Ishikawa (cell line): ENCODE data around the gene IRF6.

Source experiments
- CEBPB ChIP-seq: IDR thresholded peaks from 2 replicates; pipeline ENCODE4 v1.6.1; 2012
- CREB1 ChIP-seq: IDR thresholded peaks from 2 replicates; pipeline ENCODE4 v1.6.1; 2012; ENCODE audit warnings: low read depth
- EGR1 ChIP-seq: IDR thresholded peaks from 2 replicates; pipeline ENCODE4 v1.6.1; 2012
- EP300 ChIP-seq: IDR thresholded peaks from 2 replicates; pipeline ENCODE4 v1.6.1; 2012; ENCODE audit warnings: borderline replicate concordance
- FOXM1 ChIP-seq: IDR thresholded peaks from 2 replicates; pipeline ENCODE4 v1.6.1; 2012; ENCODE audit warnings: low read depth, borderline replicate concordance
- NFIC ChIP-seq: IDR thresholded peaks from 2 replicates; pipeline ENCODE4 v1.6.1; 2012
- RAD21 ChIP-seq: IDR thresholded peaks from 2 replicates; pipeline ENCODE4 v1.6.1; 2012; ENCODE audit warnings: low read depth
- TAF1 ChIP-seq: IDR thresholded peaks from 2 replicates; pipeline ENCODE4 v1.6.1; 2012; ENCODE audit warnings: low read depth, mild to moderate bottlenecking
- TCF12 ChIP-seq: IDR thresholded peaks from 2 replicates; pipeline ENCODE4 v1.6.1; 2012; ENCODE audit warnings: low read depth
- TEAD4 ChIP-seq: IDR thresholded peaks from 2 replicates; pipeline ENCODE4 v1.6.1; 2012
- YY1 ChIP-seq: IDR thresholded peaks from 2 replicates; pipeline ENCODE4 v1.6.1; 2012; ENCODE audit warnings: low read depth
- ZBTB7A ChIP-seq: IDR thresholded peaks from 2 replicates; pipeline ENCODE4 v1.6.1; 2012; ENCODE audit warnings: low read depth
- TF ChIP-seq, protein P1 (sequence below): IDR thresholded peaks from 2 replicates; pipeline ENCODE4 v1.6.1; 2012; ENCODE audit warnings: low read depth, mild to moderate bottlenecking
- TF ChIP-seq, protein P2 (sequence below): IDR thresholded peaks from 2 replicates; pipeline ENCODE4 v1.6.1; 2012
- TF ChIP-seq, protein P3 (sequence below): IDR thresholded peaks from 2 replicates; pipeline ENCODE4 v1.6.1; 2012

The IRF6 gene

DNA sequence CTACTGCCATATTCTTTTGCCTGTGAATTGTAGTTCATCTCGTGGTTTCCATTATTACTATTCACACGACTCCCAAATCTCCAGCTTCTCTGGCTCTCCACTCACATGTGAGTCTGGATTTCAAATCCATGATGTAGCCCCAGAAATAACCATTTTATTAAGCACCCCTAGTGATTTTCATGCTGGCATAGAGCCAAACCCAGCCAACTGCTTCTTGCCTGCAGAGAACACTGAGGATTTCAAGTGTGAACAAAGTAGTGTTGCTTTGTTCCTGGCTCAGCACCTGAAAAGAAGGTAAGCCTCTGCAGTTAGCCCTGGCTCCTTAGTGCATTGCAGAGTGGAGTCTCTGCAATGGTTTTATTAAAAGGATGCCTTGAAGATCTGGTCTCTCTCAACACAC is 47.7 kb upstream of the IRF6 start:
- TF ChIP-seq CREB1 (no peak), ZBTB7A (no peak), FOXM1 (no peak), CEBPB (no peak)
- TF ChIP-seq, protein P1, sequence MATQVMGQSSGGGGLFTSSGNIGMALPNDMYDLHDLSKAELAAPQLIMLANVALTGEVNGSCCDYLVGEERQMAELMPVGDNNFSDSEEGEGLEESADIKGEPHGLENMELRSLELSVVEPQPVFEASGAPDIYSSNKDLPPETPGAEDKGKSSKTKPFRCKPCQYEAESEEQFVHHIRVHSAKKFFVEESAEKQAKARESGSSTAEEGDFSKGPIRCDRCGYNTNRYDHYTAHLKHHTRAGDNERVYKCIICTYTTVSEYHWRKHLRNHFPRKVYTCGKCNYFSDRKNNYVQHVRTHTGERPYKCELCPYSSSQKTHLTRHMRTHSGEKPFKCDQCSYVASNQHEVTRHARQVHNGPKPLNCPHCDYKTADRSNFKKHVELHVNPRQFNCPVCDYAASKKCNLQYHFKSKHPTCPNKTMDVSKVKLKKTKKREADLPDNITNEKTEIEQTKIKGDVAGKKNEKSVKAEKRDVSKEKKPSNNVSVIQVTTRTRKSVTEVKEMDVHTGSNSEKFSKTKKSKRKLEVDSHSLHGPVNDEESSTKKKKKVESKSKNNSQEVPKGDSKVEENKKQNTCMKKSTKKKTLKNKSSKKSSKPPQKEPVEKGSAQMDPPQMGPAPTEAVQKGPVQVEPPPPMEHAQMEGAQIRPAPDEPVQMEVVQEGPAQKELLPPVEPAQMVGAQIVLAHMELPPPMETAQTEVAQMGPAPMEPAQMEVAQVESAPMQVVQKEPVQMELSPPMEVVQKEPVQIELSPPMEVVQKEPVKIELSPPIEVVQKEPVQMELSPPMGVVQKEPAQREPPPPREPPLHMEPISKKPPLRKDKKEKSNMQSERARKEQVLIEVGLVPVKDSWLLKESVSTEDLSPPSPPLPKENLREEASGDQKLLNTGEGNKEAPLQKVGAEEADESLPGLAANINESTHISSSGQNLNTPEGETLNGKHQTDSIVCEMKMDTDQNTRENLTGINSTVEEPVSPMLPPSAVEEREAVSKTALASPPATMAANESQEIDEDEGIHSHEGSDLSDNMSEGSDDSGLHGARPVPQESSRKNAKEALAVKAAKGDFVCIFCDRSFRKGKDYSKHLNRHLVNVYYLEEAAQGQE = no peak

DNA sequence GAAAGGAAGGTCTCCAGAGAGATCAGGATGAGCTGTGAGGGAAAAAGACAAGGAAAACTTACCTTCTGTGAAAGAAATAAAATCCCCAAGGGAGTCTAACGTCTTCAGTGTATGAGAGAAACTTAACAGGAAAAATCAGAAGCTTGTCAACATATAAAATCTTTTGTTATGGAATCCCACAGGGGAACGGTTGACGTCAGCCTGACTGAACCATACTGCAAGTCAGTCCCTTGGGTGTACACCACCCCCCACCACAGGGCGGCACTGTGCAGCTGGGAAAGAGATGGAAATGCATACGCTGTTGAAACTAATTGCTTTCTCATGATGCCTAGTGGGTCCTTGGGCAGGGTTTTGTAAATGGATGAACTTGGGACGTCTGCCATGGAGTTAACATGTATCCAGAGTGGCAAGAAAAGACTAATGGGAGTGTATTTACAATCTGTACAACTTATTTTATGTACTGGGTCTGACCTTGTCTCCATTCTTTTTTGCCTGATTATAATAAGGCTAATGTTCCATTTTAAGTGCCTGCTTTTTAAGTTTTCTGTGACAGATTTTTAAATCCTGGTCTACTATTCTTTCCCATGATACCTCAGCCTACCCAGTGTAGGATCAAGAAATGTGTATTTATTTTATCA is 44.5 kb upstream of the IRF6 start:
- TF ChIP-seq, protein P2, sequence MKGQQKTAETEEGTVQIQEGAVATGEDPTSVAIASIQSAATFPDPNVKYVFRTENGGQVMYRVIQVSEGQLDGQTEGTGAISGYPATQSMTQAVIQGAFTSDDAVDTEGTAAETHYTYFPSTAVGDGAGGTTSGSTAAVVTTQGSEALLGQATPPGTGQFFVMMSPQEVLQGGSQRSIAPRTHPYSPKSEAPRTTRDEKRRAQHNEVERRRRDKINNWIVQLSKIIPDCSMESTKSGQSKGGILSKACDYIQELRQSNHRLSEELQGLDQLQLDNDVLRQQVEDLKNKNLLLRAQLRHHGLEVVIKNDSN = no peak
- TF ChIP-seq EGR1 (no peak), YY1 (no peak), NFIC (no peak), TCF12 (no peak), ZBTB7A (no peak), TAF1 (no peak), FOXM1 (no peak), CEBPB (no peak), CREB1 (no peak), TEAD4 (no peak), RAD21 (no peak), EP300 (no peak)
- TF ChIP-seq, protein P1 = no peak
- TF ChIP-seq, protein P3, sequence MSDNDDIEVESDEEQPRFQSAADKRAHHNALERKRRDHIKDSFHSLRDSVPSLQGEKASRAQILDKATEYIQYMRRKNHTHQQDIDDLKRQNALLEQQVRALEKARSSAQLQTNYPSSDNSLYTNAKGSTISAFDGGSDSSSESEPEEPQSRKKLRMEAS = no peak

DNA sequence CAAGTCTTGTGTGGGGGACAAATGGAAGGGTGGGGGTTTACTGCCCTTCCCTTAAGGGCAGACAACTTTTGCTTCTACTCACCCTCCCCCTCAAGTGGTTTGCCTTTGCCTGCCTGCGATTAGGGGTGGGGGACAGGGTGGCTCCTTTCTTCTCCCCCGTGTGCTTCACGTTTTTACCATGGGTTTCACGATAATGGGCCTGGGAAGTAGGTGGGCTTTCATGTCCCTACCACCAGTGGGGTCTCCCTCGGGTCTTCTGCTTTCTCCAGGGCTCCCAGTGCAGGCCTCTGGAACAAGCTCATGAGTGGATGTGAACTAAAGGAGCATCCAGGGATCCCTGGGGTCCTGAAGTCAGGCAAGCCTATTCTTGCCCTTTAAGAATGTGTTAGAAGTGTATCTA is 43.4 kb upstream of the IRF6 start:
- TF ChIP-seq, protein P1 = no peak
- no peak for TF ChIP-seq EGR1
- no peak for TF ChIP-seq TCF12
- no peak for TF ChIP-seq YY1
- TF ChIP-seq TAF1 = no peak
- TF ChIP-seq ZBTB7A = no peak
- TF ChIP-seq FOXM1 = no peak
- TF ChIP-seq, protein P3 = no peak
- no peak for TF ChIP-seq CEBPB
- TF ChIP-seq, protein P2 = no peak
- no peak for TF ChIP-seq NFIC
- TF ChIP-seq CREB1 = no peak
- no peak for TF ChIP-seq EP300
- no peak for TF ChIP-seq TEAD4
- no peak for TF ChIP-seq RAD21

DNA sequence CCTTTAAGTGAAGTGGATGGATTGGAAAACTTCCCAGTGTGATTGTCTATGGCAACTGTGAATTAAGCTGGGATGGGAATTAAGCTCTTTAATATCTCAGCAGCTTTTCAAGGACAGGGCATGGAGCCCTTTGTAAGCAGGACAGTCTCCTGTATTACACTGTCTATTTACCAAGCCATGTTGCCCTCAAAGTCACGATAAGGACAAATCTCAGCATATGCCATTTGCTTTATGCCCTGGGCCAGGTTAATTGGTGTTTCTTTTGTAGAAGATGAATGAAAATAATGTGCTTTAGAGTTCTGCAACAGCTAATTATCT is 39.4 kb upstream of the IRF6 start:
- TF ChIP-seq FOXM1 (no peak), CEBPB (no peak), TEAD4 (no peak), YY1 (no peak), EP300 (no peak)
- TF ChIP-seq, protein P1 = no peak
